Fibroblast of villous mesenchyme (primary cell): ENCODE results near the gene CA7. TPM values are rescaled to one million over a fixed set of nuclear protein-coding genes. Genes with fewer than 3 reads are reported as not detected.

Experiments used
- DNase-seq: peaks from one replicate; pipeline ENCODE4 v3.0.0-alpha.2; 2010; ENCODE audit warnings: low read depth
- H3K4me3 ChIP-seq: 2 replicates; pipeline ENCODE4 v1.5.1; 2011; ENCODE audit warnings: low read depth, mild to moderate bottlenecking, low read length
- CTCF ChIP-seq: IDR thresholded peaks from 2 replicates; pipeline ENCODE4 v1.5.1; 2012; ENCODE audit warnings: low read depth, mild to moderate bottlenecking, low read length; ENCODE audit not compliant: insufficient read depth
- total RNA-seq: library from RNA; depleted of rRNA; stranded (reverse); fragments of >200 nt; gene quantifications from 2 replicates; pipeline ENCODE4 v1.2.3, GENCODE V29; 2012

CA7 gene
- total RNA-seq, 1 donor, result not detected

GRCh38 chr16:66810391-66810790, 33.8 kb upstream of the CA7 start:
- no peak for TF ChIP-seq CTCF
- no peak overlapping the region for H3K4me3 ChIP-seq
- DNase-seq, result no peak

GRCh38 chr16:66811043-66811442, 33.2 kb upstream of the CA7 start:
- TF ChIP-seq CTCF, result no peak
- DNase-seq, result no peak

GRCh38 chr16:66814734-66815133, 29.5 kb upstream of the CA7 start:
- no peak overlapping the region for H3K4me3 ChIP-seq
- no peak for TF ChIP-seq CTCF
- no peak for DNase-seq

More at GRCh38 chr16:66811043-66811442, 33.2 kb upstream of the CA7 start:
- H3K4me3 ChIP-seq, result no peak overlapping the region

- no peak for TF ChIP-seq CTCF
- DNase-seq, result no peak
- H3K4me3 ChIP-seq, result no peak overlapping the region
Observed at GRCh38 chr16:66824006-66824405, 20.2 kb upstream of the CA7 start.

- peak; percentile 84 for DNase-seq
- TF ChIP-seq CTCF, result peak; percentile 91
- peak within 1 kb of the TSS; percentile 73 for H3K4me3 ChIP-seq
Observed at GRCh38 chr16:66830422-66831404, 13.5 kb upstream of the CA7 start, which contains the start of gene NAE1. TSS of gene NAE1 (minus strand) at chr16:66830976. CDS start at chr16:66830899, 77 bp downstream.

GRCh38 chr16:66832190-66832589, 12.0 kb upstream of the CA7 start:
- TF ChIP-seq CTCF, result no peak
- no peak for DNase-seq
- no peak overlapping the region for H3K4me3 ChIP-seq
